Activated T-cell treated with anti-CD3 and anti-CD28 coated beads, Interleukin-2, amount 50 U/mL, for 1 hour (primary cell): ENCODE data around the gene SCN7A.
"Not testable (repeated sequence)": the region's sequence is repeated elsewhere in the genome, so short reads cannot be mapped to it uniquely, and the experiment has no call there.

Experiments used
- DNase-seq: peaks from one replicate; pipeline ENCODE4 v3.0.0-alpha.2; 2020

SCN7A gene

DNA sequence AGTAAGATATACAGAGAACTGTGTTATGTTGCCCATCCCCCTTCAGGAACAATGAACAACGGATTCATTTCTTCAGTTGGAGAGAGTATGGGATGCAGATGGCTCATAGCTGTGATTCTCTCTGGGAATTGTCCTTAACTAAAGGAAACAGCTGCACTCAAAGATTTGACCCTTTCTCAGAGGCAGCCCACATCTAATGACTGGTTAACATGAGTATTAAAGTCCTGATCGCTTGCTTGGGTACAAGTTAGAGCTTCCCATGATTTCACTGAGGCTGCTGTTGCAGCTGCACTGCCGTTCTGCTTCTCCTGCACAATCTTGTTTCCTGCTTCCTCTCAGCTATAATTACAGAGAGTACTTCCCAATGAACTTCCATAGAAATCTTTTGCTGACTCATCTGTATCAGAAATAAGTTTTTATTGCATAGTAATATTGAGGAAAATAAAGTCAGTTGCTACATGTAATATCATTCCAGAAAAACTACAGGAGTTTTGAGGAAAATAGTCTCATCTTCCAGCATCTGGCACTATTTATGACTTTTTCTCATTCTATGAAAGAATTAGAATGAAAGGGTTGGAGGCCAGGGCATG is 105.5 kb downstream of the SCN7A start:
- DNase-seq = no peak

DNA sequence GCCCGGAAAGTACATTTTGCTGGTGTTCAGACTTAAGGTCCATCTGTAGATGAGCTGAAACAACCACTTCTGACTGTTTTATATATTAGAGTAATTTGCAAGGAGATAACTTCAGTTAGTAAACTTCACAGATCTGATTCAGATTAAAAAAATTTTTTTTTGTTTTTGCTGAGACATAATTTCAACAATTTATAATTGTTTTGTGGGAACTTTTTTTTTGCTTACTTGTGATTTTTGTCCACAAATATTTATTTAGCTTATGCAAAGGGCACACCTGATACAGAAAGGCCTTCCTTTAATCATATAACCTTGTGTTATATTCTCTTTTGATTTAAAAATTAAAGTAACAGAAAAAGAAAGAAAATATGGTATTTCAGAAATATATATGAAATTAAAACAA is 108.7 kb downstream of the SCN7A start:
- no peak for DNase-seq

DNA sequence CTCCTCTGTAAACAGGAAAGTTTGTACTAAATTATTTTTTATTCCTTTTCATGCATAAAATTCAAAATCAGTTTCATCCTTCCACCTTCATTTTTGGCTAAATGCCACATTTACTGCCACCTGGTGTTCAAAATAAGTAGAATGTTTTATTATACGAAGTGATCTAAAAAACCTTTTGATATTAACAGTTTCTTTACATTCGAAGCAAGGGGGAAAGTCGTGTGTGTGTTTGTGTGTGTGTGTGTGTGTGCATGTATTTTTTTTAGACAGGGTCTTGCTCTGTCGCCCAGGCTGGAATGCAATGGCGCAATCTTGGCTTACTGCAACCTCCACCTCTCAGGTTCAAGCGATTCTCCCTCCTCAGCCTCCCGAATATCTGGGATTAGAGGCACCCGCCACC is 109.3 kb downstream of the SCN7A start:
- no peak for DNase-seq

DNA sequence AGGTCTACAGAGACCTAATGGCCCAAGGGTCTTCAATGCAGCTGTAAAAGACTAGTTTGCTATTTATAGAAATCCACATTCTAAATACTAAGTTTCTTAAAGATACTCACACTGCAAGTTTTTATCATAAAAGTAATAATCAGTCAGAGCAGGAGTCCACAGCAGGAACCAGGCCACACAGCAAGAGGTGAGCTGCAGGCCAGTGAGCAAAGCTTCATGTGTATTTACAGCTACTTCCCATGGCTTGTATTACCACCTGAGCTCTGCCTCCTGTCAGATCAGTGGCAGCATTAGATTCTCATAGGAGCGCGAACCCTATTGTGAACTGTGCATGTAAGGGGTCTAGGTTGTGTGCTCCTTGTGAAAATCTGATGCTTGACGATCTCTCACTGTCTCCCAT is 111.6 kb downstream of the SCN7A start:
- no peak for DNase-seq

DNA sequence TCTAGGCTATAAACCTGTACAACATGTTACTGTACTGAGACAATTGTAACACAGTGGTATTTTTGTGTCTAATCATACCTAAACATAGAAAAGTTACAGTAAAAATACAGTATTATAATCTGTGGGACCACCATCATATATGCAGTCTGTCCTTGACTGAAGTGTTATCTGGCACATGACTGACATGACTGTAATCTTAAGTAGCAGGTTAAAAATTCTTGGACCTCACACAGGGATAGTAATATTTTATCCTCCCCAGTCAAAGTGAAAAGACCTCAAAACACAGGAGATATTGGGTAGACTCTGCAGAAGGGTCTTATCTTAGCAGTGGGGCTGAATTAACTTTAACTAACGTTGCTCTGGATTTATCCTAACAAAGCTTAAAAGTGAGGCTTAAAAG is 113.4 kb downstream of the SCN7A start:
- no peak for DNase-seq

DNA sequence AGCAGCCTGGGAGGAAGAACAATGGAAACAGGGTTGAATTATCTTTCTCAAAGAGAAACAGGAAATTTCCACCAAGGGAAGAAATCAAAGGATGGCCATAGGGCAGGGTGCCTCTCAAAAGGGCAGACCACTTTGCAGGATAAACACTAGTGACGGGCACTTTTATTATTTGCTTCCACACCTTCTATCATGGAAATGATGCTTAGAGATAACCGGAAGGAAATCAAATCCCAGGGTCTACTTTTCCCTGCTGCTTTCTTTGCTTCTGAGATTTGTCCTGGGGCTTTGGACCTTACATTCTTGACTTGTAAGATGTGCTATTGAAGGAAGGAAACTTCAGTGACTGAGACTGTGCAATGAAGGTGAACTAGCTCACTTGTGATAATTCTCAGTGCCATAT is 117.2 kb downstream of the SCN7A start:
- DNase-seq = no peak

DNA sequence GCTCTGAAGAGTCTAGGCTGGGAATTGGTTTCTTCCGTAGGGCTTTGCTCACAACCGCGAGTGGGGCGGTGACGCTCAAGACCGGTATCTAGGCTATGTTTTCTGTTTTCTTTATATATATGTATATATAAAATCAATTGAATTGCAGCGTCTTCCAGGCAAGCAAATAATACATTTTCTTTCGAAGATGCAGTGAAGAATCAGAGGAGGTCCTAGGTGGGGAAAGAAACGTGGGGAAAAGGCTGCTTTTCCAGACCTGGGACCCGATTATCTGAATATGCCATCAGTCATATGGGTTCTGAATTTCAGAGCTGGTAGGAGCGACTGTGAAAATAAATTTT is 117.6 kb downstream of the SCN7A start:
- DNase-seq = no peak

DNA sequence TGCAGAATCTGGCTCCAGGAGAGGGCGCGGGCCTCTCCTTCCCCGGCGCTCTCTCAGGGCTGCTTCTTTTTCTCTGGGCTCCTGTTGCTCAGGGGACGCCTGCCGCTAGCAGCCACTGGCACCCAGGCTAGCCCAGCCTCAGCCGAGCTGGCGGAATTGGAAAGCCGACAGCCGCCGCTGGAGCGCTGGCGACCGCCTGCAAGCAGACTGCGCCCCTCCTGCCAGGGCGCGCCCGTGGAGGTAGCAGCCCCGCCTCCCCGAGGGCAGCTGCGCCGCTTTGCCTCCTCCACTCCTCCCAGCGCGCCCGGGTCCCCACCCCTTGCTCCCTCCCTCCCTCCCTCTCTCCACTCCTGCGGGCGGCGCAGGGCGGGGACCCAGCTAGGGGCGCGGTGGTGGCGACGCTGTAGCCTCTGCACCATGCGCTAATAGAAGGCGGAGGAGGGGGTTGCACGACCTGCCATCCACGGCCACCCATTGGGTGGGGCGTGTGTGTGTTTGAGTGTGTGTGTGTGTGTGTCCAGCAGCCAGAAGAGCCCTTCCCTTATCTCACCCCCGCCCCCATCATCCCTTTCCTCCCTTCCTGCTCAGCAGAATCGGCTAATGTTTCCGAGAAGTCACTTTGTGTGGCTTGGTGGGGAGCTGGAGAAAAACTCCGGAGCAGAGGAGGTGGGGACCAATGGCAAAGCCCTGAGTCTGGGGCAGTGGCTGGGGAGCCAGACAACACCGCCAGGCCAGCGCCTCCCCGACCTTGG is 118.1 kb downstream of the SCN7A start, which contains the start of gene SCN9A:
TSS of gene SCN9A (minus strand) at position 209 of the 752 bp plus-strand sequence. CDS start 64,188 bp downstream, outside the sequence.
- no peak for DNase-seq

DNA sequence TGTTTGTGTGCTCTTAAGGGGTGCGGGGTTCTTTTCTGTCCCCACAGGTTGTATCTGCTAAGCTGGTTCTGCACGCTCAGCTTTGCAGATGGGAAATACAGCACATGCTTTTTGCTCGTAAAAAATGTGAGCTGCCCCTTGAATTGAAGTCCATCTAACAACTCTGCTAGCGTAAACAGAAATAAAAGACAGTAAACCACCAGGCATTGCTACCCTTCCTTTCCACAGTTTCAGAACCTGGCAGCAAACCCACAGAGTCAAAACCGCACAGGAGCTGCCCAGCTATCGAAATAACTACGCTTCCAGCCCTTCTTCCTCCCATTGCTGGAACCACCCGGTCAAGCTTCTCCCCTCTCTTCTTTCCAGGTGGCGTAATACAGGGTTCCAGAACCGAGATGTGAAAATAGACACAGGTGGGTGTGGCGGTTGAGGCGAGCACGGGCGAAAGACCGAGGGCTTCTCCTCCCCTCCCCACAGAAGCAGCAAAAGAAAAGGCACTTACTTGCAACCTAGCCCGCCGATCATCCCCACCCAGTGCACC is 118.8 kb downstream of the SCN7A start:
- DNase-seq = no peak

DNA sequence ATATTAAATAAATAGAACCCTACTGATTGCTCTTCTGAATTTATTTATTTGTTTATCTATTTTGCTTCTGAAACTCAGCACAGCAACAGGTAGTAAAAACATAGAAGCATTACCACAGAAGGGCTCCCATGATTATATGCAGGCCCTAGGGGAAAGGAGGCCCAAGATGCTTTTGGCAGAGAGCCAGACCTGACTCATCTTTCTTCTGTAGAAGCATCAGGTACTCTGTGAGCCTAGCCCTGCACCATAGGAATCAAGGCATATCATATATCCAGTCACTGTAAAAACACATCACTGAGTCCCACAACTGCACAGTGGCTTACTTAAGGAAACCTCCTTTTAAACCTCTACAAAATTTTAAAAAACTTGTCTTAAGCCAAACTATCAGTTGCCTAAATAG is 120.1 kb downstream of the SCN7A start:
- no peak for DNase-seq

DNA sequence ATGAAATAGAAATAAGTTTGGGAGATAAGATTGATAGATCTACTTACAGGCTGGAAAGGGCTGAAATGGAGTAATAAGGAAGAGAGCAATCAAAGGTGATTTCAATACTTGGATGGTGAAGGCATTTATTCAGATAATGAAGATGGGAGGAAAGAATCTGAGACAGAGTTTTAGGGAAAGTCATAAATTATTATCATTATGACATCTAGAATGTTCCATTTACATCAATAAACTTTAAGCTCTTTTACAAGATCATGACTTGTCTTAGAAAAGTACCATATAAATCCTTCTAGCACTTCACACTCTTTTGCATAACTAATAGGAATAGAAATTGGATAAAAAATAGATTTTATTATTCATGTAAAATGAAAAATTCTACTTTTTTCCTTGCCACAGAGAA is 120.5 kb downstream of the SCN7A start:
- no peak for DNase-seq

DNA sequence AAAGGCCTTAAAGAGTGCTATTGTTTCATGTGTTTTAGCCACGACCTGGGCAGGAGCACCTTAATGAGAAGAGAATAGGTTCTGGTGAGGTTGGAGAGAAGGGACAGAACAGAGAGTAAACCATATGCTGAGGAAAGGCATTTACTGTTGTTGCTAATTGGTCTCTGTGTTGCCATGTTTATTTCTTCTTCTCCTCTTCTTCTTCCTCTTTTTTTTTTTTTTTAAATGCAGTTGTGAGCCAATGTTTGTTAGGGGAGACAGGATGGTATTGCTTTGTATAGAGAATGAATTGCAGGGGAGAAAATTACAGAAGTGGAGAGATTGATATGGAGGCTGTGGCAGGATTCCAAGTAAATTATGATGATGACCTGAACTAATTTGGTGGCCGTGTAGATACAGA is 120.9 kb downstream of the SCN7A start:
- no peak for DNase-seq

DNA sequence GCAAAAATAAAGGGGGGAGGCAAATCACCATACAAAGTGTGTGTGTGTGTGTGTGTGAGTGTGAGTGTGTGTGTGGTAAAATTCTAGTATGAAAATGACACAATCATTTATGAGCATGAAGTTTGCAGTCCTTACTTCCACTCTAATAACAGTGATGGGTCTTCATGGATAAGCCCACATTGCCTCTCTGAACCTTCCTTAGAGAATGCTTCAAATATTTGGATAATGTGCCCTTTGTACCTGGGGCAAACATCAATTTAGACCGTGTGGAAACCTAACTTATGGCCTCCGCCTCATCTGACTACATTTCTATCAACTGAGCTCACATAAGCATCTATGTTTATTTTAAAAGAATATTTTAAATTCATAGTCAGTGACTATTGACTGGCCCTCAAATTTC is 122.0 kb downstream of the SCN7A start:
- DNase-seq = no peak

DNA sequence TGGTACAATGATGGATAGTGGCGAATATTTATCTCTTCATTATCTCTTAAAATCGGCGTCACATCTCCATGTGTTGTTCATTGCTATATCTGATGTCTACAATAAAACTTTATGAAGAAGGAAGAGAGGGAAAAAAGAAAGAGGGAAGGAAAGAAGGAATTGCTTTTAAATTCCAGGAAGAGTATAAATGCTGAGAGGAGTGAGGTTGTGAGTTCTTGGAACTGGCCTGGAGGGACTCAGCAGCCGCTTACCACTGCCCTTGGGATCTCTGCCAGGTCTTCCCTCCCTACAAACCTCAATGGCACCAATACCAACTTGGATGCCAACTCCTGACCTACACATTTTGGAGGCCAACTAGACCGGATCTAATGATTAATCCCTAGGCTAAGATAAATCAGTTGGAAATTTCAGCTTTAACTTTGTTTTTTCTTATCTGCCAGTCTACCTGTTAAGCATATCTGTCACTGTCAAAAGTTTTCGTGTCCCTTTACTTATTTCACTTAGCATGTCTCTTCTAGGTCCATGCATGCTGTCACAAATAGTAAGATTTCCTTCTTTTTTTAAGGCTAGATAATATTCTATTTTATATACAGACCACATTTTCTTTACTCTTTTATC is 128.1 kb downstream of the SCN7A start:
- DNase-seq = no peak

DNA sequence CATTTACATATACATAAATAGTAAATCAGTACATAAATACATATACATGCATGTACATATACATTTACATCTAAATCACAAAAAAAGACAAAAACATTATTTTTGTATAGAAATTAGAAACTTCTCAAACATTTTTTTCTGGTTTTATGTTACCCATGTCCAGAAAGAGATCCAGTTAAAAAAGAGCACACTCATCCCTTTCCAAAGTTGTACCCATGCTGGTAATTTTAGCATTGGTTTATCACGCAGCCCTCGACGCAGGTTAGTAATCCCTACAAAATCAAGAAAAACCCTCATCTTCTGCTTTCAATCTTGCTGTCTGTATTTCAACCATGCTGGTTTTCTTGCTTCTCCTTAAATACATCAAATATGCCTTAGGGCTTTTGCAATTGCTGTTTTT is 128.8 kb downstream of the SCN7A start:
- no peak for DNase-seq

DNA sequence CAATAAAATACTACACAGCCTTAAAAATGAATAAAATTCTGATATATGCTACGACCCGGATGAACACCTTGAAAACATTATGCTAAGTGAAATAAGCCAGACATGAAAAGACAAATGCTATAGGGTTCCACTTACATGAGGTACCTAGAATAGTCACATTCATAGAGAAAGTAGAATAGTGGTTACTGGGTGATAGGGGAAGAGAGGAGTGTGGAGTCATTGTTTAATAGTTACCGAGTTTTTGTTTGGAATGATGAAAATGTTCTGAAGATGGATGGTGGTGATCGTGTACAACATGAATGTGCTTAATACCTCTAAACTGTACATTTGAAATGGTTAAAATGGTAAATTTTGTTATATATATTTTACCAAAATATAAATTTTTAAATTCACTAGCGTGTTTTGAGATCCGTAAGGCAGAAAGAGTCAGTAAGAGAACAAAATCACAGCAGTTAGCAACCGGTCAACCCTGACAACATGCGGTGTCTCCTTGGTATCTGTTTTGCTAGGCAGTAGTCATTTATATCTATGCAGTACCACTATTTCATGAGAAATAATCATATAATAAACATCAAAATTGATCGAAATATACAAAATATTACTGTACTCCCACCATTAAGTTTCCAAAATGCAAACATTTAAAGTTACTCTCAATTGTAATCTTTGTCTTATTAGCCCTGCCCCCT is 129.4 kb downstream of the SCN7A start:
- no peak for DNase-seq

DNA sequence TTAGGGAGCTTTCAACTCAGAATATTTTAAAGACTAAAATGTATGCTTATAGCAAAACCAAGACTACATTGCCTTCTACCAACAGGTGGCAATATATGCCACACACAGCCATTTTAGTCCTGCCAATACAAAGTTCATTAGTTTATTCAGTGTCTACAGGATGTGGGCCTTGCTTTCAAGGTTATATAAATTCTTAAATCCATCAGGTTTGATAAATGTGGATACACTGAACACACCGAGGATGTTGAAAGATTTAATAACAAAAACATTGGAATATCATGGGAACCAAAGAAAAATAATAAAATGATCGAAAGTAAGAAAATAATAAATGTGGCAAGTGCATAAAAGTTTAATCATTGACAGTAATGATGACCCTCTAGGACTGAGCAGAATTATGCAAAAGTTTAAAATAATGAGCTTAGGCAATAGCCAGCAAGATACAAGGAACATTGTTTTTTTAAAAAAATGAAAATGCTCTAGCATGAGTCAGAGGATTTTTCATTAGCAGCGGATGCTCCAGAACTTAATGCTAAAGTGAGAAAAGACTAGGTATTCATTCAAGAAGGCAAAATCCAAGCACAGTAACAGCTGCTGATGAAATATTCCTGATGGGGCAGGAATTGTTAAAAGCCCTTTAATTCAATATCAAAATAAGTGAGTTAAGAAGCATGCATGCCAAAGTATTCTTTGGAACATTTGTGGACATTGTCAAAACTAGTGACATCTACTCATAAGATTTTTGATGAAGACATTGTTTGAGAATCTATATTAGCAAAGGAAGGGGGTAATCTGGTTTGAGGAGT is 132.5 kb downstream of the SCN7A start:
- DNase-seq = no peak

DNA sequence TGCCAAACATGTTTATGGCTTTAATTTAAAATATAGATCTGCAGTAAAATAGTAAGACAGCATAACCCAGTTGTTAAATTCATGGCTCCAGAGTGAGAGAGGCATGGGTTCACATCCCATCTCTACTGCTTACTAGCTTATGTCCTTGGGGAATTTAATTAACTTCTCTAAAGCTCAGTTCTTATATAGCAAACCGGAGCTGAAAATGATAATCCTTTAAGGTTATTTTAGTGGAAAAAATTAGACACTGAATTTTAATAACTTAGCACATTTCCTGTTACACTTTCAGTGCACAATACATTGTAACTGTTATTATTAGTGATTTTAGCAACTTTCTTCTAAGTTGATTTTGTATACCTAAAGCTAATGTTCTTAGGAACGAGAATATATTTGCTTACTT is 133.1 kb downstream of the SCN7A start:
- no peak for DNase-seq

DNA sequence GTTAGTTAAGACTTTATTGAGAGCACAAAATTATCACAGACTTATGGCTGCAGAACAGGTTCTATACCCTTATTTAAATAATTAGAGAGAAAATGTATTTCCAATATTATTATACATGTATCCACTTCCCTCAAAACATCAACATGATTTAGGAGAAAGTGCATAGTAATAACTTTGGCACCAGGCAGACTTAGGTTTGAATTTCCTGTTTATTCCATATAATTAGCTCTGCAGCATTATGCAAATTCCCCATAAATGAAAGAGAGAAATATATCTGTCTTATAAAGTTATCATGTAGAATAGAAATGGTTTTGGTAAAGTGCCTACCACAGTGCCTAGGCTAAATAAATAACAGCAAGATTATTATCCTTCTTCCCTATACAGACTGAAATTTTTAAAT is 133.6 kb downstream of the SCN7A start:
- DNase-seq = no peak

DNA sequence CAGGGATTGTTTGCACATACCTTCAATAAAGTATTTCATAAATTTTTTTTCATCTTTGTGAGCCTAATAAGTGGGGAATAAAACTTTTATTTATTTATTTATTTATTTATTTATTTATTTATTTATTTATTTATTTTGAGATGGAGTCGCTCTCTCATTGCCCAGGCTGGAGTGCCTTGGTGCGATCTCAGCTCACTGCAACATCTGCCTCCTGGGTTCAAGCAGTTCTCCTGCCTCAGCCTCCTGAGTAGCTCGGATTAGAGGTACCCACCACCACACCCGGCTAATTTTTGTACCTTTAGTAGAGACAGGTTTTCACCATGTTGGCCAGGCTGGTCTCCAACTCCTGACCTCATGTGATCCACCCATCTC is 136.1 kb downstream of the SCN7A start:
- not testable (repeated sequence) for DNase-seq

DNA sequence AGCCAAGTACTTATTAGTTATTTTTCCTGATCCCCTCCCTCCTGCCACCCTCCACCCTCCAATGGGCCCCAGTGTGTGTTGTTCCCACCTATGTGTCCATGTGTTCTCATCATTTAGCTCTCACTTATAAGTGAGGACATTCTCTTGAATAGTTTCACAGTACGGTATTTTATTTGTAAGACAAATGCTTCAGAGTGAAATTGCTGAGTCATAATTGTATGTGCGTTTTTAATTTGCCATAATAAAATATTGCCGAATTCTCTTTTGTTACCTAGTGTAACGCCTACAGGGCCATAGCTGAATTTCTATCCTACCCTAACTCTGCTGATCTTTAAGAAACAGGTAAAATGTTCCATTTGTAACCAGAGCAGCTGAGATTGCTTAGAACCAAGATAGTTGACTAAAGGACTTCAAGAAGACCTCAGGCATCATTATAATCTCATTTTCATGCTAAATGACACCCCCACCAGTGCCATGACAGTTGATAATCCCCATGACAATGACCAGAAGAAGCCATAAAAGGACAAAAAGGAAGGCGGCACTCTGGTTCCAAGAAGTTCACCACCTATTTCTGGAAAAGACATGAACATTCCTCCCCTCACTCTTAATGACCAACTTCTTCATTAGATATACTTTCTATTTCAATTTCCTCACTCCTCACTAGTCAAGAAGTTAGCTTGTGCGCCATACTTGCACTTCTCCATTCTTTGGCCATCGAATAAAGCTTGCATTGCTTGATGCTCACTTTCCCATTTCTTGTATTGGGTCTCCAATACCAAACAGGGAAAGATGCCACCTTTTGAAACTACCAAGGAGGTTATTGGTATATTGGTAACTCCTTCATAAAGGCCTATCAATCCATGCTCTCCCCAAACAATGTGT is 136.7 kb downstream of the SCN7A start:
- DNase-seq = no peak
